Measurements from ENCODE around the gene SRRM1. TPM values are rescaled to one million over a fixed set of nuclear protein-coding genes. Genes with fewer than 3 reads are reported as not detected.

SRRM1 gene
- total and polyA plus RNA-seq, 8 donors = 86.4 to 213 (median 182) TPM

GRCh38 chr1:24609949-24610517 lies 33.1 kb upstream of the SRRM1 start:
- H3K4me1 ChIP-seq = no peaks in the 10 kb centered on the region
- no peak for ATAC-seq
- DNase-seq = no peak
- H3K36me3 ChIP-seq = no peaks in the 10 kb centered on the region
- no peak overlapping the region for H3K27ac ChIP-seq
- H3K9me3 ChIP-seq = no peaks in the 10 kb centered on the region
- intact Hi-C loops (cut with DNase I) = no loop called here
- H3K4me3 ChIP-seq = no peak overlapping the region
- TF ChIP-seq CTCF (IDR thresholded peaks at IDR 0.05) = no peak
- peaks cover 0 to 27% of the 10 kb centered on the region in 2 donors for H3K27me3 ChIP-seq

GRCh38 chr1:24619376-24619775 lies 23.7 kb upstream of the SRRM1 start:
- H3K9me3 ChIP-seq = no peaks in the 10 kb centered on the region
- peaks cover 0 to 17% of the 10 kb centered on the region in 2 donors for H3K27me3 ChIP-seq
- no peak overlapping the region for H3K27ac ChIP-seq
- H3K4me3 ChIP-seq = no peak overlapping the region
- ATAC-seq = no peak
- no peak for TF ChIP-seq CTCF (IDR thresholded peaks at IDR 0.05)
- intact Hi-C loops (cut with DNase I) = no loop called here
- H3K36me3 ChIP-seq = no peaks in the 10 kb centered on the region
- no peak for DNase-seq
- H3K4me1 ChIP-seq = no peaks in the 10 kb centered on the region

GRCh38 chr1:24620678-24621077 lies 22.4 kb upstream of the SRRM1 start:
- intact Hi-C loops (cut with DNase I) = no loop called here
- no peak overlapping the region for H3K27ac ChIP-seq

GRCh38 chr1:24621121-24621520 lies 22.0 kb upstream of the SRRM1 start:
- intact Hi-C loops (cut with DNase I) = no loop called here
- H3K36me3 ChIP-seq = no peaks in the 10 kb centered on the region
- TF ChIP-seq CTCF (IDR thresholded peaks at IDR 0.05) = no peak

More at GRCh38 chr1:24620678-24621077, 22.4 kb upstream of the SRRM1 start:
- H3K9me3 ChIP-seq = no peaks in the 10 kb centered on the region
- H3K27me3 ChIP-seq = peaks cover 0 to 17% of the 10 kb centered on the region in 2 donors
- no peaks in the 10 kb centered on the region for H3K36me3 ChIP-seq
- H3K4me3 ChIP-seq = no peak overlapping the region
- DNase-seq (no peak), ATAC-seq (no peak)
- H3K4me1 ChIP-seq = no peaks in the 10 kb centered on the region
- no peak for TF ChIP-seq CTCF (IDR thresholded peaks at IDR 0.05)

GRCh38 chr1:24622218-24622617 lies 20.9 kb upstream of the SRRM1 start:
- DNase-seq = no peak
- H3K4me1 ChIP-seq = no peaks in the 10 kb centered on the region
- H3K9me3 ChIP-seq = no peaks in the 10 kb centered on the region
- H3K4me3 ChIP-seq = no peak overlapping the region
- TF ChIP-seq CTCF (IDR thresholded peaks at IDR 0.05) = no peak
- no peaks in the 10 kb centered on the region for H3K36me3 ChIP-seq
- H3K27me3 ChIP-seq = peaks cover 0 to 17% of the 10 kb centered on the region in 2 donors
- intact Hi-C loops (cut with DNase I) = no loop called here
- H3K27ac ChIP-seq = no peak overlapping the region
- ATAC-seq = no peak

More at GRCh38 chr1:24621121-24621520, 22.0 kb upstream of the SRRM1 start:
- Histone ChIP-seq H3K27ac (no peak overlapping the region), H3K27me3 (peaks cover 0 to 17% of the 10 kb centered on the region in 2 donors), H3K4me1 (no peaks in the 10 kb centered on the region), H3K4me3 (no peak overlapping the region), H3K9me3 (no peaks in the 10 kb centered on the region)
- DNase-seq = no peak
- no peak for ATAC-seq

All from left lung (tissue), 10 donors.